Fibroblast of the aortic adventitia (primary cell): ENCODE results near the gene TNFRSF18. TPM values are rescaled to one million over a fixed set of nuclear protein-coding genes. Genes with fewer than 3 reads are reported as not detected.

Experiments
- DNase-seq: peaks from one replicate; pipeline ENCODE4 v3.0.0-alpha.2; 2010; ENCODE audit warnings: low read depth
- H3K4me3 ChIP-seq: 2 replicates; pipeline ENCODE4 v1.5.1; 2011; ENCODE audit warnings: low read depth, mild to moderate bottlenecking, control low read depth, low read length, moderate library complexity
- CTCF ChIP-seq: IDR thresholded peaks from 2 replicates; pipeline ENCODE4 v1.5.1; 2011; ENCODE audit warnings: mild to moderate bottlenecking, low read length, control low read depth, inconsistent platforms; ENCODE audit not compliant: insufficient read depth
- total RNA-seq: library from RNA; depleted of rRNA; stranded (reverse); fragments of >200 nt; gene quantifications from 2 replicates; pipeline ENCODE4 v1.2.3, GENCODE V29; 2012; ENCODE audit warnings: low replicate concordance

Gene TNFRSF18
- total RNA-seq, 1 donor = not detected

- DNase-seq = no peak
- no peak for TF ChIP-seq CTCF
- H3K4me3 ChIP-seq = no peak overlapping the region
These were observed 29.9 kb upstream of the TNFRSF18 start for GRCh38 chr1:1236176-1236763.

DNA sequence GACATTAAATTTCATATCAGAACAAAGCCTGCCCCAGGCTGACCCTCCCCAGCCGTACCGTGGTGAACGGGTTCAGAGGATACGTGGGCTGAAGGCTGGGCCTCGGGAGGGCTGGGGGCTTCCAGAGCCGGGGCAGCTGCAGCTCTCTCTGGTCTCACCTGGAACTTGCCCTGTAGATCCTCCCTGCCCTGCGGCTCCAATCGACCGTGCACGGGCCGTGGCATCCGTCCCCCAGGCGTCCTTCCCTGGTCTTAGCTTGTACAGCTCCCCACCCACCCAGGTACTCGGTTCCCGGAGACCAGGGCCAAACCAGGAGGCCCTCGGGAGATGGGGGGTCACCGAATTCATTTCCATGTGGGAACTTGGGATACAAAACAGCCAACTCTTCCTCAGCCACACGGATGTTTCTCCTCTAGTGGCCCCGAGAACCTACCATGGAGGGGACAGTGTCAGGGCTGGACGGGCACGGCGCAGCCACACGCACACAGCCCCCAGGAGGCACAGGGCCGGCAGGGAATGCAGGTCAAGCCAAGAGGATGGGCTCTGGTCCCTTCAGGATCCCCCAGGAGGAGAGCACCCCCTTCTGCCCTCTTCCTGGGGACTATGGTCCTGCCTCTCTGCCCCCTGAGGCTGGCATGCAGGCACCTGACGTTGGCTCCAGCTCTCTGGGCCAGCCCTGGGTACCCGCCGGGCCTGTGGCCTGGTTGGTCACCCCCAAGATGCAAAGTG is 28.8 kb upstream of the TNFRSF18 start:
- TF ChIP-seq CTCF = no peak
- H3K4me3 ChIP-seq = no peak overlapping the region
- no peak for DNase-seq

DNA sequence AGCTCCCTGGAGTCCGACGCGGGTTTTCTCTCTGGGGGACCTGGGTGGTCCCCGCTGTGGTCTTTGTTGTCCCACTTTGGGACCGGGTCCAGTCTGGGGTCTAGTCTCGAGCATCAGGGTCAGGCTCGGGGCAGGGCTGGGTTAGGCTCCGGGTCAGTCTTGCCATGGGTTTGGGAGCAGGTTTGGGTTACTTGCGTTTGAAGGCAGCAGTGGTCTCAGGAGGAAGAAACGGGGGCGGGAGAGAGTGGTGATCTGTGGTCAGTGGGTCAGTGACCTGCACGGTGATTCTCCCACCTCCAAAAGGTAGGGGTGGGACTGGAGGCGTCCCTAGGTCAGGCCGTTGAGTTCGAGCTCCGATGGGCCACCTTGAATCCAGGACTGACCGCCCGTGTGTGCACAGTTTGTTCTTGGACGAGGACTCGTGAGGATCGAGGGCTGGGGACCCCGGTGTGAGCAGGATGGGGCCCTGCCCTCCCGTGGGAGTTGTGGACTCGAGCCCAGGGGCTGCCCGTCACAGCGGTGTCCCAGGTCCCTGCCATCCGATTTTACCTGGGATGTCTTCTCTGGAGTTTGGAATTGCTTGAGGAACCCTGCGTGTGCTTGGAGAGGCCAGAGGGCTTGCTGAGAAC is 27.9 kb upstream of the TNFRSF18 start:
- no peak overlapping the region for H3K4me3 ChIP-seq
- TF ChIP-seq CTCF = no peak
- no peak for DNase-seq

DNA sequence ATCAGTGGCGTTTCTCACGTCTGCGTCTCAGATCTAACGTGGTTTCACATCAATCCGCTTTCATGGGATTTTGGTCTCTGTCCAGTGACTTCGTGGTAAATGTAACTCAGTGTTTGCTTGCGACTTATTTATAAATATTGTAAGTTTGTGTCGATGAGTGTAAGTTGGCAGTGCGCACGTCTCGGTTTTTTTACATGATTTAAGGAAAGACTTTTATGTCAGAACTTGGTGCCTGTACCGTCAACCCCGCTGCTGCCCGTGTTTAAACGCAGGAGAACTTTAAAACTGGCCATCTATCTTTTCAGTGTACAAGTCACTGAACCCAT is 27.1 kb upstream of the TNFRSF18 start:
- TF ChIP-seq CTCF = no peak

DNA sequence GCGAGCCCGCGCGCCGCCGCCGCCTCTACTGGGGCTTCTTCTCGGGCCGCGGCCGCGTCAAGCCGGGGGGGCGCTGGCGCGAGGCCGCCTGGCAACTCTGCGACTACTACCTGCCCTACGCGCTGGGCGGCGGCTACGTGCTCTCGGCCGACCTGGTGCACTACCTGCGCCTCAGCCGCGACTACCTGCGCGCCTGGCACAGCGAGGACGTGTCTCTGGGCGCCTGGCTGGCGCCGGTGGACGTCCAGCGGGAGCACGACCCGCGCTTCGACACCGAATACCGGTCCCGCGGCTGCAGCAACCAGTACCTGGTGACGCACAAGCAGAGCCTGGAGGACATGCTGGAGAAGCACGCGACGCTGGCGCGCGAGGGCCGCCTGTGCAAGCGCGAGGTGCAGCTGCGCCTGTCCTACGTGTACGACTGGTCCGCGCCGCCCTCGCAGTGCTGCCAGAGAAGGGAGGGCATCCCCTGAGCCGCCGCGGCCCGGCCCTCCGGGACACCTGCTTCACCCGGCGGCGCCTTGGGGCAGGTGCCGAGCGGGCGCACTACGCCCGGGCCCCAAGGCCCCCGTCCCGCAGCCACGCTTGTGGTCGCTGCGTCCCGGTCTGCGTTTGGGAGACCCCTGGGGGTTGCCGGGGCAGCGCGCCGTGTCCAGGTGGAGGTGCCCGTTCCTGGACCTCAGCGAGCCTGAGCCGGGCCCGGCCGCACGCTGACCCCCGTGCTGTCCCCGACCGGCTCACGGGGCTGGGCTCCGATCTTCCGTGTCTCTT is 26.6 kb upstream of the TNFRSF18 start:
- no peak for DNase-seq
- TF ChIP-seq CTCF = no peak
- peak overlapping the region; percentile 56 for H3K4me3 ChIP-seq

More for the DNA sequence above, 27.1 kb upstream of the TNFRSF18 start:
- no peak for DNase-seq
- no peak overlapping the region for H3K4me3 ChIP-seq

- peak within 1 kb of the TSS; percentile 94 for H3K4me3 ChIP-seq
- DNase-seq = peak; percentile 8
- no peak for TF ChIP-seq CTCF
These were observed 25.9 kb upstream of the TNFRSF18 start, which contains the start of gene B3GALT6 for GRCh38 chr1:1232208-1232795. TSS of gene B3GALT6 (plus strand) at chr1:1232237. CDS start at chr1:1232279, 42 bp downstream.
